Omental fat pad (tissue), 4 donors: ENCODE measurements around the gene ALKBH5. TPM values are rescaled to one million over a fixed set of nuclear protein-coding genes. Genes with fewer than 3 reads are reported as not detected.
A peak's percentile ranks its signal among the peaks of the same experiment; 100 is the strongest.

ENCODE experiments used
- ATAC-seq: fragments of 150-250 bp; one replicate; pipeline ENCODE4 v1.9.1; 2016; ENCODE audit warnings: mild to moderate bottlenecking, moderate library complexity; ENCODE audit not compliant: low FRiP score
- DNase-seq: peaks from one replicate; pipeline ENCODE4 v3.0.0-alpha.2; 2019; ENCODE audit warnings: low spot score
- CTCF ChIP-seq, 3 donors: fragments of 450-650 bp; IDR thresholded peaks; one replicate each; pipeline ENCODE4 v1.5.1; 2016 to 2017; ENCODE audit warnings: antibody characterized with exemption in 3 of 3, mild to moderate bottlenecking in 3 of 3, moderate library complexity in 2 of 3
- total RNA-seq, 4 donors: library from RNA; depleted of rRNA; stranded (reverse); fragments of >200 nt; gene quantifications; one replicate each; pipeline ENCODE4 v1.1.0, GENCODE V29; 2016

ALKBH5 gene
- total RNA-seq, 4 donors from 2014 or later: 77.0 to 80.7 (median 80.3) TPM

GRCh38 chr17:18248300-18248731 lies 64.7 kb downstream of the ALKBH5 start:
- TF ChIP-seq CTCF (IDR thresholded peaks at IDR 0.05): no peak
- DNase-seq (no peak), ATAC-seq (peak; percentile 22)

- DNase-seq (no peak), ATAC-seq (no peak)
- TF ChIP-seq CTCF (IDR thresholded peaks at IDR 0.05): no peak
These were observed 65.2 kb downstream of the ALKBH5 start for GRCh38 chr17:18248811-18249210.

GRCh38 chr17:18250259-18250658 lies 66.6 kb downstream of the ALKBH5 start:
- TF ChIP-seq CTCF (IDR thresholded peaks at IDR 0.05): no peak
- DNase-seq (no peak), ATAC-seq (no peak)

GRCh38 chr17:18250708-18251107 lies 67.1 kb downstream of the ALKBH5 start:
- no peak for TF ChIP-seq CTCF (IDR thresholded peaks at IDR 0.05)
- DNase-seq (no peak), ATAC-seq (no peak)

GRCh38 chr17:18251204-18251603 lies 67.6 kb downstream of the ALKBH5 start:
- TF ChIP-seq CTCF (IDR thresholded peaks at IDR 0.05): no peak
- DNase-seq (no peak), ATAC-seq (no peak)

GRCh38 chr17:18252160-18252559 lies 68.5 kb downstream of the ALKBH5 start:
- no peak for TF ChIP-seq CTCF (IDR thresholded peaks at IDR 0.05)
- DNase-seq: no peak
- ATAC-seq: no peak

GRCh38 chr17:18253187-18253884 lies 69.7 kb downstream of the ALKBH5 start:
- no peak for DNase-seq
- no peak for TF ChIP-seq CTCF (IDR thresholded peaks at IDR 0.05)
- no peak for ATAC-seq
